Endometrial microvascular endothelial cells (primary cell): ENCODE results near the gene PTPN14. TPM values are rescaled to one million over a fixed set of nuclear protein-coding genes. Genes with fewer than 3 reads are reported as not detected.

Experiments
- in situ Hi-C: cut with HindIII; loops from 2 replicates; pipeline ENCODE4 v1.10.0; 2017; ENCODE audit warnings: low sequenced_read_pairs, low pct_unique_long_range_greater_than_20kb; ENCODE audit errors: inconsistent ontology term
- total RNA-seq: library from RNA; depleted of rRNA; stranded (reverse); fragments of >200 nt; gene quantifications from one replicate; pipeline ENCODE4 v1.2.3, GENCODE V29; 2015; ENCODE audit errors: inconsistent ontology term

Gene PTPN14
- 63.4 TPM for total RNA-seq

DNA sequence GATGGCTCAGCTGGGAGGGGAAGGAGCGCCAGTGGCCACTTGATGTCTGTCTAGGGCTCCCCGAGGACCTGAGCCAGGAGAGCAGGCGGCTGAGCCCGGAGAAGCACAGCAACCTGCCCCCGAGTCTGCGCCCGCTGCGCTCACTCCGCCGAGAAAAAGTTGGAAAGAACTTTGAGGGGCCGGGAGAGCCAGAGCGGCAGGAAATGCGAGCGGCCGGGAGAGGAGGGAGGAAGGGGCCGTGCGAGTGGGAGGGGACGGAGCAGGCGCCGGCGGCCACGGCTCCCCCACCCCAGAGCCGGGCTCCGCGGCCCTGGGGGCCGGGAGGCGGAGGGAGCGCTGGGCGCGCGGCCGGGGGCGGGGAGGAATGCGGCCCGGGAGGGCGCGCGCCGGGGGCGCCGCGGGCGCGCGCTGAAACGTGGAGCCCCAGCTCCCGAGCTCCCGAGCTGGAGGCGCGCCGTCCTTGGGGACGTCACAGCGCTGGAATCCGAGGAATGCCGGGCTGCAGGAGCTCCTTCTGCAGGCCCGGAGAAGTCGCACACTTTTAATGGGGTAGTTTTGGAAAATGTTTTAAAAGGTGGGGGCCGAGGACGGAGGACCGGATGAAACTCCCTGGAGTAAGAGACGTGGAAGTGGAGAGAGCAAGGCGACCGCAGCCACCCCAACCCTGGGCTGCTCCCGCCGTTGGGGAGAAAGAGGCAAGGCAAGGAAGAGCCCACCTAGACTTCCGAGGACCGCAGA, at the start of gene PTPN14:
Gene PTPN14, minus strand, starts transcription at position 167 of the 738 bp plus-strand sequence. CDS start 86,799 bp downstream, outside the sequence.
- in situ Hi-C loops = no loop called here

DNA sequence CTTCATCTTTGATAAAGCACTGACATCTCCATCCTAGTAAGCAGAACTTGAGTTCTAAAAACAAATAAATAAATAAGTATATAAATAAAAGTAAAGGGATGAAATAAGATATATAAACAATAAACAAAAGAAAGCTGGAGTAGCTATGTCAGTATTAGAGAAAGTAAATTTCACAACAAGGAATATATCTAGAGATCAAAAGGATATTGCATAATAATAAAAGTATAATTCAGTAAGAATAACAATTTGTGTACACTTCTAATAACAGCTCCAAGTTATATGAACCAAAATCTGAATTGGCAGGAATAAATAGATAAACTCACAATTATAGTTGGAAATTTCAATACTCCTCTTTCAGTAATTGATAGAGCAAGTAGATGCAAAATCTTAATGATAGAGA, 41.8 kb upstream of the PTPN14 start:
- in situ Hi-C loops = loop anchor here (10.0 to 25.0 kb wide), 2 partner anchors 48 to 256 kb away; no protein-coding TSS in a partner anchor

DNA sequence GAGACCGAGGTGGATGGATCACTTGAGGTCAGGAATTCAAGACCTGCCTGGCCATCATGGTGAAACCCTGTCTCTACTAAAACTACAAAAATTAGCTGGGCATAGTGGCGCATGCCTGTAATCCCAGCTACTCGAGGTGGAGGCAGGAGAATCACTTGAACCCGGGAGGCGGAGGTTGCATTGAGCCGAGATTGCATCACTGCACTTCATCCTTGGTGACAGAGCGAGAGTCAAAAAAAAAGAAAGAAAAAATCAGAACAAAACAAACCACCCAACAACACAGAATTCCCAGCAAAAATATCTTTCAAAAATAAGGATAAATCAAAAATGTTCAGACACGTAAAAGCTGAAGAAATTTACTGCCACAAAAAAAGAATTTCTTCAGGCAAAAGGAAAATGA, 40.5 kb upstream of the PTPN14 start:
- in situ Hi-C loops = loop anchor here (10.0 to 25.0 kb wide), 2 partner anchors 47 to 255 kb away; no protein-coding TSS in a partner anchor

DNA sequence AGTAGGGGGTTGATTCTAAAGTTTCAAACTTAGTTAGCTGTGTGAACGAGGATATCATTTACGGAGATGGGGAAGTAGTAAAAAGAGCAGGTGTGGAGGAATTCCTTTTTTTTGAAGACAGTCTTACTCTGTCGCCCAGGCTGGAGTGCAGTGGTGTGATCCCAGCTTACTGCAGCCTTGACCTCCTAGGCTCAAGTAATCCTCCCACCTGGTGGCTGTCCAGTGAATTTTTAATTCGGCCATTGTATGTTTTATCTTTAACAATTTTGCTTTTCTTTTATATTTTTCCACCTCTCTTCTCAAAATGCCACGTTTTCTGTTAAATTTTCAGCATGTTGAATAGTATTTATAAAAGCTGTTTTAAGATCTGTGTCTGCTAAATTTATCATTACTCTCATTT, 39.3 kb upstream of the PTPN14 start:
- in situ Hi-C loops = loop anchor here (10.0 to 25.0 kb wide), 2 partner anchors 46 to 253 kb away; no protein-coding TSS in a partner anchor

DNA sequence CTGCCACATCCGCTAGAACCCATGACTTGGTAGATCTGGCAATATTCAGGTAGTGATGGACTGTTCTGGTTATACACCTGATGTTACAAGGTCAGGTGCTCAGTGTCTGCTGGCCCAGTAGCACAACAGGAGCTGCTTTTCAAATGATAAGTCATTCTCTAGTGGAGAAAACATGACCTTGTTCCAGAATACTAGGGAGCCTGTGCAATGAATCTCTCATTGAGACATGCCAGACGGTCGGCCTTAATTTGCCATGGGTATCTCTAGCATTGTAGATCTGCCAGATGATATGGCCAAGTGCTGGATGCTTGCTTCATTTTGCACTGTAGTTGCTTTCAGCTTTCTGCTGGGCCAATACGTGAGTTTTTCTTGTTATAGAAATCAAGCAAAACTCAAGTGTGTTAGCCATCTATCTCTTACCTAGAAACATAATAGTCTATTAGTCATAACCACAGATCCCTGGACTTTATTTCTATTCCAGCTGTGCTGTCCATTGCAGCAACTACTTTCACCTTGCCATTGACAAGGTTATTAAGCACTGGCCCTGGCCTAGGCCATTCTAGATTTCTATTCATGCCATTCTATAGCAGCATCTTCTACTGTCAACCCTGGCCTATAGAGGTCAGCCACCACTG, 37.7 kb upstream of the PTPN14 start:
- in situ Hi-C loops = loop anchor here (25.0 kb wide), 1 partner anchor 252 kb away; no protein-coding TSS in a partner anchor

DNA sequence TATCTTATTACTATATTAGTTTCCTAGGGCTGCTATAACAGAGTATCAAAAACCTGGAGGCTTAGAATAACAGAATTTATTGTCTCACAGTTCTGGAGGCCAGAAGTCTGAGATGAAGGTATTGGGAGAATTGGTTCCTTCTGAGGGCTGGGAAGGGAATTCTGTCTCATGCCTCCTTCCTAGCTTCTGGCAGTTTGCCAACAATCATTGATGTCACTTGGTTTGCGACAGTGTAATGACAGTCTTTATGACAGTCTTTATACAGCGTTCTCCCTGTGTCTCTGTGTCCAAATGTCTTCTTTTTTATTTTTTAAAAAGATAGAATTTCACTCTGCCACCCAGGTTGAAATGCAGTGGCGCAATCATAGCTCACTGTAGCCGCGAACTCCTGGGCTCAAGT, 35.8 kb upstream of the PTPN14 start:
- in situ Hi-C loops = loop anchor here (25.0 kb wide), 1 partner anchor 250 kb away; no protein-coding TSS in a partner anchor

DNA sequence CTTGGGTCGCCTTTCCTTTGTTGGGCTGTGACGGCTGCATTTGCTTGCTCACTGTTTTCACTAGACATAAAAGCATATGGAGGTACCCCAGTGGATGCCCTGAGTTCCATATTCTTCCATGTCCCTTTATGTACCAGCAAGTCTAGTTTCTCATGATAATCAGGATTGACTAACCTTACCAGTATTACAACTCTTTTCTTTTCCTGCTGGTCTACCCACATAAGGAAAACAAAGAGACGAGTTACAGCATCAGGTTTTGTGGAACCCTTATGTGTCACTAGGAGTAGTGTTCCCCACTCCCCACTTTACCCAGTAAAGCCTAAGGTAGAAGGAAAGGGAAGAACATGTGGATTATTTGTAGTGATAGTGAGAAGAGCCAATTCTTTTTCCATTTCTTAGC, 35.2 kb upstream of the PTPN14 start:
- in situ Hi-C loops = loop anchor here (25.0 kb wide), 1 partner anchor 249 kb away; no protein-coding TSS in a partner anchor

DNA sequence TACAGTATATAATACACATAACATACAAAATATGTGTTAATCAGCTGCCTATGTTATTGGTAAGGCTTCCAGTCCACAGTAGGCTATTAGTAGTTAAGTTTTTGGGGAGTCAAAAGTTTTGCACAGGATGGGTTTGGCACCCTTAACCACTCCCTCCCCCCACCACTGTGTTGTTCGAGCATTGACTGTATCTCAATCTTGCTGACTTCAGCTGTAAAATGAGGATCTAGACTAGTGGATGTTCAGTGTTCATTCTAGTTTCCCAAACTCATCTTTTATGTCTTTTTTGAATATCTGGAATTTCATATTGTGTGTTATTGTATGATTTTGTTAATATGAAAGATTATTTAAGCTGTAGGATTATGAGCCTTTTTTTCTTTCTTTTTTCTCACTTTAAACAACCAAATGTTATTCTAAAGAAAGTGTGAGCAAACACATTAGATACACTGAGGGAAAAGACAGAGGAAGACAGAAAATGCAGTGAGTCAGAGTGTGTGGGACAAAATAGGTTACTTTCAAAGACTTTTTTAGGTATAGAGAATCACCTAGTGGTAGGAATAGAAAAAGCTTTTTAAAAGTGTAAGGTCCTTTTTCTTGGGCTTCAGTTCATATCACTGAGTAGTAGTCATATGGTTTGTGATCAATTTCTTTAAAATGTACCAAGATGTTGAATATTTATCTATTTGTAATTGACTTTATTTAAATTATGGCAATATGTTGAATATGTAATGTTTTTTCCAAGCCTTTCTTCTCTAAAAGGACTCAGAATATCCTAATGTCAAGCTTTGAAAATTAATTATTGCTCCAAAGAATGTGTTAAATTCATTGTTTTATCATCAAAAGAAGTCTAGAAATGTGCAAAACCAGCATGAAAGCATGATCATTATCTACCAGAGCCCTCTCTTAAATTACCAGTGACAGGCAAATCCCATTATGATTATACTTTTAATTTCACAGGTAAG, 33.7 kb upstream of the PTPN14 start:
- in situ Hi-C loops = loop anchor here (25.0 kb wide), 1 partner anchor 248 kb away; no protein-coding TSS in a partner anchor

DNA sequence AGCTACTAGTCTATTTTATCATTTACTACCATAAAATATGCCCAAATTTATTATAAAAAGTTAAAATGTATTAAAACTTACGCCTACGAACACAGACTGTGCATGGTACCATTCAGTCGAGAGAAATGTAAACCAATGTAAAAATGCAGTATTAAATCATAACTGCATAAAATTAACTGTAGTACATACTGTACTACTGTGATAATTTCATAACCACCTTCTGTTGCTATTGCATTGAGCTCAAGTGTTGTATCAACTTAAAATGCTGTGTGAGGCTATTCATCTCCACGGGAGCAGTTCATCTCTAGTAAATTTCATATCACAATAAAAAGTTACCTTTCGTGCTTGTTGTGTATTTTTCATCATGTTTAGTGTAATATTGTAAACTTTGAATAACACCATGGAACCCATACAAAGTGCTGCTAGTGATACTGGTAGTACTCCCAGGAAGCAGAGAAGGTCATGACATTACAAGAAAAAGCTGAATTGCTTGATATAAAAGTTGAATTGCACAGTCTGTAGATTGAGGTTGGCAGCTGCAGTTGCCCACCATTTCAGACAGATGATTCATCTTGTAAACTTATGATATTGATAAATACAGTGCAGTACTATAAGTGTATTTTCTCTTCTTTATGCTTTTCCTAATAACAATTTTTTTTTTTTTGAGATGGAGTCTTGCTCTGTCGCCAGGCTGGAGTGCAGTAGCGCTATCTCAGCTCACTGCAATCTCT, 32.6 kb upstream of the PTPN14 start:
- in situ Hi-C loops = loop anchor here (25.0 kb wide), 1 partner anchor 247 kb away; no protein-coding TSS in a partner anchor

DNA sequence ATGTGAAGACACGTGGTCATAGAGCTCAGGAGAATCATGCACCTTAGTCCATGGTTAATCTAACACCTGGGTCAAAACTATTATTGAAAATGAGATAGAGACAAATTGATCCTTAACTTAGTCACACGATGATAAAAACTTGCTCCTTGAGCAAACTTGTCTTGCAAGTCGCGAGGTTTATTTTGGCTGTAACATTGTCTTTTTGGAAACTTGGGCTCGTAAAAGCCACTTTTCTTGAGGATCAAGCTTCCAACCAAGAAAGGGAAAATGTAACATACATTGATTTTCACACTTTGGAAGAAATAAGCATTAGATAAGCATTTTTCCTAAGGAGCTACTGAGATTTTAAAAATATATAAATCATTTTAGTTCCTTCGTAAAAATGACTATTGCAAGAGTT, 31.7 kb upstream of the PTPN14 start:
- in situ Hi-C loops = loop anchor here (25.0 kb wide), 1 partner anchor 246 kb away; no protein-coding TSS in a partner anchor

DNA sequence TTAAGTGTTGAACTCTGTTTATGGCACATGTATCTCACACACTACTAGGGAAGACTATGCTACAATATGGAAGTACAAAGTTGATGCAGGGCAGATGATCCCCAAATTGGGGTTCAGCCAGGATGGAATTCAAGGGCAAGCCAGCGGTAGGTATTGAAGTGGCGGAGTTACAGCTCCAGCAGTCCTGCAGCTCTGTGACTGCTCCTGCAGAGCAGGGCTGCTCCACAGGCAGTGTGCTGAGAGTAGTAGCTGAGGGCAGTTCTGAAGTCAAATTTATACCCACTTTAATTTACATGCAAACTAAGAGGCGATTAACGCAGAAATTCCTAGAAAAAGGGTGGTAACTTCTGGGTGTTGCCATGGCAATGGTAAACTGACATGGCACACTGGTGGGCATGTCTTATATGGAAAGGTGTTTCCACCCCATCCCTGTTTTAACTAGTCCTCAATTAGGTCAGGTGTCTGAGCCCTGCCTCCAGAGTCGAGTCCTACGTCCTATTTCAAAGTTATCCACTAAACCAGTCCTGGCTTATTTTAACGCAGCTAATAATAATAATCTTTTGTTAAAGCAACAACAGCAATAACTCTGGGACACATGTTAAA, 31.0 kb upstream of the PTPN14 start:
- in situ Hi-C loops = loop anchor here (25.0 kb wide), 1 partner anchor 245 kb away; no protein-coding TSS in a partner anchor

DNA sequence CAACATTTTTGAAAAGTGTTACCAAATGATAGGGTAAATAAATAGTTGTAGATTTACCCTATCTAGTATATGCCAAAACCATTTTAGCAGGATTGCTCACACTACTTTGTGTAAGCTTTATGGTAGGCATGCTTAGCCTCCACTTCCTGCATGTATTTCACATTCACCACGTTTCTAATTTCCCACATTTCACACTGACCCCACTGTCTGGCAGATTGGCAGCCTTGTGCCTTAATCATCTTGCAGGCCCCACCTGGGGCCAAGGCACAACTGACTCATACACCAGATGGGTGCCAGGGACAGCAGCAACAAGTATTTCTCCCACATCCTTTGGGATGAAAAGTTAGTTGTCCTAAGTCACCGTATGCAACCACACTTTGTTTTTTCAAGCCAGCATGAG, 30.4 kb upstream of the PTPN14 start:
- in situ Hi-C loops = loop anchor here (25.0 kb wide), 1 partner anchor 244 kb away; no protein-coding TSS in a partner anchor

DNA sequence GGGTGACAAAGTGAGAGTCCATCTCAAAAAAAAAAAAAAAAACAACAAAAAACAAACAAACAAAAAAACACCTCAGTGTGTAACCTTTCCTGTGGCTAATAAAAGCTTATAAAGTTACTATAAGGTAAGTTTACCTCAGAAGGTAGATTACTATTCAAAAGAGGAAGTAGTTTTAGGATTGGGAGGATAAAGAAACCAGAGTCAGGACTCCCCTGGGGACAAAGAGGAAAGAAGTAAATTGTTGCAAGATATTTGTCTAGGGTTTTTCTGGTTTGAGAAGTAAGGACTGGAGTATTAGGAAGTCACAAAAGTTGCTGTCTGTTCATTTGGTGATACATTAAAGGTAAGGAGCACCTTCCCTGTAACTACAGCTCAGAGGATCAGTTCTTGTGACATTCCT, 27.8 kb upstream of the PTPN14 start:
- in situ Hi-C loops = loop anchor here (25.0 kb wide), 1 partner anchor 242 kb away; no protein-coding TSS in a partner anchor

DNA sequence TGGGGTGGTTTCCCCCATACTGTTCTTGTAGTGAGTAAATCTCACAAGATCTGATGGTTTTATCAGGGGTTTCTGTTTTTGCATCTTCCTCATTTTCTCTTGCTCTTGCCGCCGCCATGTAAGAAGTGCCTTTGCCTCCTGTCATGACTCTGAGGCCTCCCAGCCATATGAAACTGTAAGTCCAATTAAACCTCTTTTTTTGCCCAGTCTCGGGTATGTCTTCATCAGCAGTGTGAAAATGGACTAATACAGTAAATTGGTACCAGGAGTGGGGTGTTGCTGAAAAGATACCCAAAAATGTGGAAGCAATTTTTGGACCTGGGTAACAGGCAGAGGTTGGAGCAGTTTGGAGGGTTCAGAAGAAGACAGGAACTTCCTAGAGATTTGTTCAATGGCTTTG, 24.7 kb upstream of the PTPN14 start:
- in situ Hi-C loops = loop anchor here (25.0 kb wide), 1 partner anchor 239 kb away; no protein-coding TSS in a partner anchor

DNA sequence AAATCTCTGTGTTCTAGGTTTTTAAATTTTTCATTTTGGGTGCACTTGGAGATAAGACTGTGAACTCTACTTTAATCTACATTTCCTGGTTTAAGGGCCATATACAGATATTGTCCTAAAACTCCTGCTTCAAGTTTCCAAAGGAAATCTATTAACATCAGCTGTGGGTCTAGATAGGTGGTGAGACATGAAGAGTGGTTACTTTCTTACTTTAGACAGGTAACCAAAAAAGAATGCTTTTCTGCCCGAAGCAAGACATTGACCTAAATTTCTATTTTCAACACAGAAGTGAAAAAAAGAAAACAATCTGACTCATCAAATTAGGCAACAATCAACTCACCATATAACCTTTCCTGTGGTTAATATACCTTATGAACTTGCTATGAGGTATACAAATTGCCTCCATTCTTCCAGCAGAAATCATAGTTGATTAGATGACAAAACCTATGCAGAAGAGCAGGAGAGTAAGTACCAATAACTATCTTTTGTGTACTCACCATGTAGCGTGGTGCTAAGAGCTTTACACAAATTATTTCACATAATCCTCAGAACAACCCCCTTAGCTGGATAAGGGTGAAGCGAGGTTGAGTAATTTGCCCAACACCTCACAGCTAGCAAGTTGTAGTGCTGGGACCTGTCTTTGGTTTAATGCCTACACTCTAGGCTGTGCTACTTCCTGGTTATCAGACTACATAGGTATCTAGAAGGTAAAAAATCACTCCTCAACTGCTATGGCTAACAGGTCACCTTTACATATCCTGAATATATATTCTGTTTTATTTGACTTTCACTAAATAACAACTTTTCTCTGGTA, 23.4 kb upstream of the PTPN14 start:
- in situ Hi-C loops = loop anchor here (25.0 kb wide), 1 partner anchor 238 kb away; no protein-coding TSS in a partner anchor

DNA sequence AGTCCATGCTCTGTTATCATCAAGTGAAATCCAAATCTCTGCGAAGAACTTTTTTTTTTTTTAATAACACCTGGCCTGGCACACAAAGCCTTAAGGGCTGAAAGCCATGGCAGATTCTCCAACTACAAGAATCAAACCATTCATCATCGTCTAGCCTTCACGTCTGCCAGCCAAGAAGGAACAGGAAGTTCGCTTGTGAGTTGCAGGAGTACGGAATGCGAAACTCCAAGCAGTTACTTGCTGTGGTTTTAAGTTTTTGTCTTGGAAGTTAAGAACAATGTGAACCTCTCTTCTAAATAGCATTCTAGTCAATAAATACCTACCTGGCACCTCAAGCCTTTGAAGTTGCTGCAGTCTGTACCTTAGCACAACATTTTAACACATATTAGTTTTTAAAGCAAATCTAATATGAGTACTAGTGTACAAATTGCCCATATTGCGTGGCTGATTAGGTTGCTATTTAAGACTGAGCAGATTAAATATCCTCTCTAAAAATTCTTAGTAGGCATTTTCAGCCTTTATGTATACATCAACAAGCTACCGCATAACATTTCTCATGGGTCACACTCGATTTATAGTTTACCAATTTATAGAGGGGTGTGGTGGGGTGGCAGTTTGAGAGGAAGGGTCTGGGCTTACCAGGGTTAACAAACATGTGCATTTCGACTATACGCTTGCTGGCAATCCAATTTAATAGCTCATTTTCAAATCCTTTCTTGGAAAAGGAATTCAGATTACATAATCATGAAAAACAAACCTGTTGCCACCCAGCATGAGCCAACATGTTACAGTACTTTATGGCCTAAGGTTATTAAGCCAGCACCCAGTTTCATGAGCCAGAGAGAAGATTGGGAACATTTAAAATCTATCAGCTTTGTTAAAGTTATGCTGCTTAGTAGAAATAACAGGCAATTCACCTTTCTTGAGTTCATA, 22.2 kb upstream of the PTPN14 start:
- in situ Hi-C loops = no loop called here
